HepG2 (cell line): ENCODE data around the gene HOXA7. TPM values are rescaled to one million over a fixed set of nuclear protein-coding genes. Genes with fewer than 3 reads are reported as not detected.

Experiments used
- ATAC-seq: fragments of 200-7000 bp; cut with Tn5 transposase; 3 replicates; pipeline ENCODE4 v1.9.1; 2020; ENCODE audit warnings: mild to moderate bottlenecking, moderate library complexity
- BruUV-seq: library from RNA; stranded (reverse); fragments of 400-500 nt; replicated peaks from 2 replicates; lab custom pipeline; 2021; lab: Mats Ljungman, UMichigan
- CTCF ChIA-PET: fragments of 300-600 bp; formaldehyde crosslinking; extraction: SDS; loops from one replicate; lab custom pipeline; 2021; ENCODE audit warnings: low total read pairs, inconsistent platforms, low intra/inter-chr PET ratio; lab: Yijun Ruan, JAX
- POLR2A ChIA-PET: fragments of 350-600 bp; sonication (Branson Sonifier 250); formaldehyde crosslinking; loops from one replicate; lab custom pipeline; 2020; ENCODE audit warnings: antibody characterized with exemption, inconsistent platforms; lab: Yijun Ruan, JAX
- DNase-seq: peaks from one replicate; pipeline ENCODE4 v3.0.0-alpha.2; 2015; ENCODE audit warnings: low spot score
- FAIRE-seq: peaks from 3 replicates; lab custom pipeline; 2011; peaks lifted over from hg19 to GRCh38; lab: Jason Lieb, UNC
- H2AFZ ChIP-seq: one replicate; pipeline ENCODE4 v1.6.1; 2011; ENCODE audit warnings: low read length, inconsistent platforms
- H3K27ac ChIP-seq: fragments of 300-600 bp; 3 replicates; pipeline ENCODE4 v1.8.0; 2011; ENCODE audit warnings: mixed run types, mild to moderate bottlenecking, mixed read lengths, low read length, inconsistent platforms; ENCODE audit not compliant: insufficient read depth; ENCODE audit errors: extremely low read length
- H3K27me3 ChIP-seq, 2 experiments: fragments of 200-600 bp in 1 of 2; 2 replicates in 1 of 2; 3 replicates in 1 of 2; pipeline versions ENCODE4 v1.6.0 to v1.8.0; 2011; ENCODE audit warnings: low read length in 2 of 2, mild to moderate bottlenecking in 2 of 2, moderate library complexity in 2 of 2, inconsistent platforms in 1 of 2; ENCODE audit not compliant: insufficient read depth in 2 of 2, control insufficient read depth in 1 of 2
- H3K36me3 ChIP-seq, 2 experiments: fragments of 200-600 bp in 1 of 2; replicated peaks in 1 of 2; 2 replicates in 1 of 2; 3 replicates in 1 of 2; pipeline versions ENCODE4 v1.5.1 to v1.8.0; 2011; ENCODE audit warnings: low read length in 2 of 2, inconsistent platforms in 1 of 2; ENCODE audit not compliant: insufficient read depth in 2 of 2, control insufficient read depth in 1 of 2
- H3K4me1 ChIP-seq: 2 replicates; pipeline ENCODE4 v1.5.1; 2012; ENCODE audit warnings: low read length, inconsistent platforms; ENCODE audit not compliant: insufficient read depth
- H3K4me2 ChIP-seq: 2 replicates; pipeline ENCODE4 v1.6.0; 2011; ENCODE audit warnings: low read depth, low read length, inconsistent platforms
- H3K4me3 ChIP-seq, 3 experiments: fragments of 200-600 bp in 1 of 3; sonication (generic), shearing (Covaris generic) in 1 of 3; replicated peaks in 1 of 3; 2 replicates each; pipeline ENCODE4 v1.5.1; 2011 to 2016; ENCODE audit warnings: low read length in 3 of 3, inconsistent platforms in 2 of 3, low read depth in 2 of 3, mild to moderate bottlenecking in 2 of 3, control low read depth in 1 of 3, mixed read lengths in 1 of 3; ENCODE audit not compliant: insufficient read depth in 1 of 3
- H3K79me2 ChIP-seq: one replicate; pipeline ENCODE4 v1.6.1; 2011; ENCODE audit warnings: low read length, inconsistent platforms; ENCODE audit not compliant: insufficient read depth
- H3K9ac ChIP-seq: 2 replicates; pipeline ENCODE4 v1.6.0; 2011; ENCODE audit warnings: mild to moderate bottlenecking, low read depth, low read length, inconsistent platforms; ENCODE audit not compliant: insufficient read depth
- H3K9me3 ChIP-seq: 2 replicates; pipeline ENCODE4 v1.5.1; 2012; ENCODE audit warnings: mild to moderate bottlenecking, low read length
- H4K20me1 ChIP-seq: 2 replicates; pipeline ENCODE4 v1.6.0; 2011; ENCODE audit warnings: inconsistent platforms, mild to moderate bottlenecking, low read length, moderate library complexity; ENCODE audit not compliant: insufficient read depth
- CCAR2 ChIP-seq: fragments of 200-400 bp; formaldehyde crosslinking; optimal IDR thresholded peaks from 2 replicates; pipeline ENCODE3; 2018; ENCODE audit warnings: low read depth, mild to moderate bottlenecking, low read length, moderate library complexity
- FOXM1 ChIP-seq: sonication (generic); formaldehyde crosslinking; IDR thresholded peaks from 2 replicates; pipeline ENCODE4 v1.5.0; 2020; ENCODE audit warnings: missing genetic modification reagents
- PHF21A ChIP-seq: sonication (generic); formaldehyde crosslinking; IDR thresholded peaks from 2 replicates; pipeline ENCODE4 v1.5.0; 2020; ENCODE audit warnings: mild to moderate bottlenecking, missing genetic modification reagents
- SOX13 ChIP-seq, 3 experiments: fragments of 450-650 bp in 1 of 3; sonication (generic) in 1 of 3; formaldehyde crosslinking in 1 of 3; IDR thresholded peaks in 2 of 3; conservative IDR thresholded peaks in 1 of 3; 2 replicates each; pipeline versions ENCODE4 v1.5.0 to v1.6.1; 2016 to 2020; ENCODE audit warnings: antibody characterized with exemption in 1 of 3, mild to moderate bottlenecking in 1 of 3, missing compliant biosample characterization in 1 of 3, missing genetic modification reagents in 1 of 3, moderate library complexity in 1 of 3
- ZMYM2 ChIP-seq: sonication (generic); formaldehyde crosslinking; IDR thresholded peaks from 2 replicates; pipeline ENCODE4 v1.8.0; 2022; ENCODE audit warnings: mild to moderate bottlenecking, missing genetic modification reagents
- ZNF180 ChIP-seq: sonication (generic); formaldehyde crosslinking; IDR thresholded peaks from 2 replicates; pipeline ENCODE4 v1.4.0; 2020; ENCODE audit warnings: low read depth, missing genetic modification reagents, borderline replicate concordance
- ZNF256 ChIP-seq: sonication (generic); formaldehyde crosslinking; conservative IDR thresholded peaks from 2 replicates; pipeline ENCODE4 v1.4.0; 2020; ENCODE audit warnings: missing genetic modification reagents
- ZNF414 ChIP-seq: sonication (generic); formaldehyde crosslinking; IDR thresholded peaks from 2 replicates; pipeline ENCODE4 v1.5.0; 2020; ENCODE audit warnings: missing genetic modification reagents
- WGBS: methylation state at CpG from one replicate; pipeline ENCODE4 v1.1.6; 2017; ENCODE audit warnings: low lambda C conversion rate; 5-methylcytosine and 5-hydroxymethylcytosine counted together
- in situ Hi-C: cut with HindIII; loops from 2 replicates; pipeline ENCODE4 v1.10.0; 2017; ENCODE audit warnings: low pct_unique_long_range_greater_than_20kb; ENCODE audit not compliant: extremely low pct_ligation_motif_present
- intact Hi-C: fragments of 100-400 bp; cut with micrococcal nuclease; formaldehyde crosslinking; loops from one replicate; pipeline ENCODE4 v1.10.0; 2022; ENCODE audit not compliant: unreplicated experiment
- polyA plus RNA-seq, 8 experiments: library from polyadenylated mRNA; depleted of rRNA in 3 of 8; stranded (reverse) in 7 of 8; unstranded in 1 of 8; fragments of >200 nt; fragmentation: Illumina TruSeq in 4 of 8; extraction: Trizol in 4 of 8; gene quantifications; 2 replicates each; pipeline versions ENCODE4 v1.2.1 to v1.2.3, GENCODE V29; 2011 to 2016; ENCODE audit warnings: low read depth in 4 of 8, missing spikeins in 1 of 8, mixed read lengths in 1 of 8; ENCODE audit not compliant: insufficient read depth in 1 of 8
- total RNA-seq, 5 experiments: library from RNA; depleted of rRNA; stranded (reverse); fragments of >200 nt; fragmentation: Illumina TruSeq; extraction: Trizol; gene quantifications; 2 replicates each; pipeline ENCODE4 v1.2.3, GENCODE V29; 2016; ENCODE audit warnings: low read depth in 1 of 5
- TF ChIP-seq, protein P1 (sequence below): sonication (generic); formaldehyde crosslinking; IDR thresholded peaks from 2 replicates; pipeline ENCODE4 v1.8.0; 2022; ENCODE audit warnings: mild to moderate bottlenecking, missing genetic modification reagents

The HOXA7 gene
- total and polyA plus RNA-seq, 2 of the 13 experiments (the other 11 are each of a cell fraction or from before 2014, with no cell fraction given): 0.05 TPM; not detected in 1

DNA sequence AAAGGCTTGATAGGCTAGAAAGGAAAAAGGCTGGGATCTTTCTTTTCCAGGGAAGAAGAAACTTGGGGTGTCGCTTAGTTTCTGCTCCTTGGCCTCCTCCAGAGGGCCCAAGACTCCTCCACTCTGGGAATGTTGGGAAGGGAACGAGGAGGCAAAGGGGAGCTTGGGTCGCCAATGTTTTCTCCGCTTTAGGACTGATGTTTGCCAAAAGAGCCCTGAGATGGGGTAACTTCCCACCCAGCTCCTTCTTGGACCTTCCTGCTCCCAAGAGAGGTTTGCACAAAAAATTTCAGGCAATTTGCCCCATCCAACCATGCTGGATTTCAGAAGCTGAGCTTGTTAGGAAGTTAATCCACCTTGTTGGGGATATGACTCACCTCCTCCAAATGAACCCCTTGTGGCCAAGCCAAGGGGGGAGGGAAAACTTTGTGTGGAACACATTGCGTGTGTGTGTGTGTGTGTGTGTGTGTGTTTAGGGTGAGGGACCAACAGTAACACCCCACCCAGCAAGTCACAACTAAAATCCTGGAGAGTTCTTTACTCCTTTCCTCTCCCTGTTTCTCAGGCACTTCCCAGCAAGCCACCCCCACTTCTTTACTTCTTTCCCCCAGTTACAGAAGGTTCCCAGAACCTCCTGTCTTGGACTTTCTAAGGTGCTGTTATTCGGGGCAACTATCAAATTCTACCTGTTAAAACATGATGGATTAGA lies 45.3 kb downstream of the HOXA7 start:
- Histone ChIP-seq H3K27me3 (no peaks in the 10 kb centered on the region), H4K20me1 (peaks cover 5% of the 10 kb centered on the region; the same call in 1 of the 2 replicates), H2AFZ (no peak overlapping the region), H3K79me2 (peaks cover 12% of the 10 kb centered on the region), H3K36me3 (peaks cover 2 to 9% of the 10 kb centered on the region in 2 experiments; a peak in 2 of 5 replicates), H3K9me3 (no peaks in the 10 kb centered on the region), H3K27ac (no peak overlapping the region), H3K4me2 (no peak overlapping the region), H3K4me1 (peaks cover 12% of the 10 kb centered on the region; the same call in 1 of the 2 replicates), H3K9ac (no peak overlapping the region), H3K4me3 (no peak overlapping the region)
- POLR2A ChIA-PET: interaction anchor here (0.7 to 3.8 kb wide), 2 partner anchors 10 to 20 kb away, joined by 3 to 55 read pairs; partner anchors contain the start of gene HOXA4
- intact Hi-C loops (no loop called here), in situ Hi-C loops (no loop called here)
- CTCF ChIA-PET: no interaction called here
- WGBS: 89% methylated on average over 6 of the region's 6 CpGs
- BruUV-seq: no TSS peak
- DNase-seq (no peak), FAIRE-seq (no peak), ATAC-seq (no peak)
- TF ChIP-seq ZNF256 (CRISPR knock-in tag) (no peak), ZNF414 (no peak), FOXM1 (CRISPR knock-in tag) (no peak), ZMYM2 (CRISPR knock-in tag) (no peak), CCAR2 (no peak), ZNF180 (no peak), PHF21A (CRISPR knock-in tag) (no peak), SOX13 (IDR thresholded peaks at IDR 0.05) (no peak), SOX13 (CRISPR knock-in tag; conservative IDR thresholded peaks at IDR 0.05 in 1 of 2, IDR thresholded peaks at IDR 0.05 in 1 of 2) (no peak)
- TF ChIP-seq, protein P1, sequence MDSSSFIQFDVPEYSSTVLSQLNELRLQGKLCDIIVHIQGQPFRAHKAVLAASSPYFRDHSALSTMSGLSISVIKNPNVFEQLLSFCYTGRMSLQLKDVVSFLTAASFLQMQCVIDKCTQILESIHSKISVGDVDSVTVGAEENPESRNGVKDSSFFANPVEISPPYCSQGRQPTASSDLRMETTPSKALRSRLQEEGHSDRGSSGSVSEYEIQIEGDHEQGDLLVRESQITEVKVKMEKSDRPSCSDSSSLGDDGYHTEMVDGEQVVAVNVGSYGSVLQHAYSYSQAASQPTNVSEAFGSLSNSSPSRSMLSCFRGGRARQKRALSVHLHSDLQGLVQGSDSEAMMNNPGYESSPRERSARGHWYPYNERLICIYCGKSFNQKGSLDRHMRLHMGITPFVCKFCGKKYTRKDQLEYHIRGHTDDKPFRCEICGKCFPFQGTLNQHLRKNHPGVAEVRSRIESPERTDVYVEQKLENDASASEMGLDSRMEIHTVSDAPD (CRISPR knock-in tag): no peak
